Prostate gland (tissue), 2 donors: ENCODE data around the gene PKNOX2. TPM values are rescaled to one million over a fixed set of nuclear protein-coding genes. Genes with fewer than 3 reads are reported as not detected.
A peak's percentile ranks its signal among the peaks of the same experiment; 100 is the strongest.

Source experiments
- DNase-seq: peaks from one replicate; pipeline ENCODE4 v3.0.0-alpha.2; 2019; ENCODE audit warnings: low spot score
- H3K27ac ChIP-seq, 2 donors: fragments of 200-600 bp; sonication (generic); 2 replicates each; pipeline ENCODE4 v1.5.1; 2017 to 2019
- H3K27me3 ChIP-seq: fragments of 200-600 bp; sonication (generic); replicated peaks from 2 replicates; pipeline ENCODE4 v1.5.1; 2019; ENCODE audit not compliant: insufficient read depth
- H3K36me3 ChIP-seq, 2 donors: fragments of 200-600 bp; sonication (generic); 1 replicate in 1 of 2; 2 replicates in 1 of 2; pipeline versions ENCODE4 v1.5.1 to v1.8.1; 2017 to 2019
- H3K4me1 ChIP-seq: fragments of 200-600 bp; sonication (generic); replicated peaks from 2 replicates; pipeline ENCODE4 v1.5.1; 2019
- H3K4me3 ChIP-seq, 2 donors: fragments of 200-600 bp; sonication (generic); 2 replicates each; pipeline ENCODE4 v1.5.1; 2017 to 2019
- H3K9me3 ChIP-seq: fragments of 200-600 bp; sonication (generic); 2 replicates; pipeline ENCODE4 v1.5.1; 2017
- CTCF ChIP-seq, 4 experiments: fragments of 200-600 bp in 2 of 4; fragments of 450-650 bp in 2 of 4; sonication (generic) in 2 of 4; IDR thresholded peaks; 1 replicate in 3 of 4; 2 replicates in 1 of 4; pipeline ENCODE4 v1.5.1; 2016 to 2019; ENCODE audit warnings: antibody characterized with exemption in 4 of 4, mild to moderate bottlenecking in 2 of 4, moderate library complexity in 2 of 4
- POLR2A ChIP-seq: fragments of 450-650 bp; IDR thresholded peaks from one replicate; pipeline ENCODE4 v1.6.1; 2016; ENCODE audit warnings: antibody characterized with exemption, mild to moderate bottlenecking
- POLR2AphosphoS5 ChIP-seq: sonication (generic); formaldehyde crosslinking; IDR thresholded peaks from one replicate; pipeline ENCODE4 v1.6.1; 2017; ENCODE audit warnings: antibody characterized with exemption
- WGBS: methylation state at CpG from one replicate; pipeline ENCODE4 v1.1.5; 2018; 5-methylcytosine and 5-hydroxymethylcytosine counted together
- intact Hi-C: fragments of 100-400 bp; cut with DNase I; formaldehyde crosslinking; loops from one replicate; pipeline ENCODE4 v1.14.2; 2022
- total RNA-seq, 2 donors: library from RNA; depleted of rRNA; stranded (reverse); fragments of >200 nt; gene quantifications; one replicate each; pipeline ENCODE4 v1.1.0, GENCODE V29; 2016

The PKNOX2 gene
- total RNA-seq, 2 donors from 2014 or later: 12.3 to 14.7 TPM

- Histone ChIP-seq H3K36me3 (no peaks in the 10 kb centered on the region), H3K27ac (no peak overlapping the region), H3K4me3 (no peak overlapping the region), H3K9me3 (no peaks in the 10 kb centered on the region), H3K4me1 (peaks cover 3% of the 10 kb centered on the region), H3K27me3 (no peaks in the 10 kb centered on the region)
- TF ChIP-seq POLR2A (no peak), CTCF (IDR thresholded peaks at IDR 0.05) (no peak), POLR2AphosphoS5 (no peak)
- 89% methylated on average over 10 of the region's 10 CpGs for WGBS
- no peak for DNase-seq
- intact Hi-C loops: loop anchor here (10.0 kb wide), 1 partner anchor 120 kb away; the partner anchor contains the start of gene PKNOX2
These were observed 119.8 kb downstream of the PKNOX2 start for GRCh38 chr11:125284245-125284850.

- WGBS: 83% methylated on average over 7 of the region's 7 CpGs
These were observed 121.3 kb downstream of the PKNOX2 start for GRCh38 chr11:125285844-125286243.

DNA sequence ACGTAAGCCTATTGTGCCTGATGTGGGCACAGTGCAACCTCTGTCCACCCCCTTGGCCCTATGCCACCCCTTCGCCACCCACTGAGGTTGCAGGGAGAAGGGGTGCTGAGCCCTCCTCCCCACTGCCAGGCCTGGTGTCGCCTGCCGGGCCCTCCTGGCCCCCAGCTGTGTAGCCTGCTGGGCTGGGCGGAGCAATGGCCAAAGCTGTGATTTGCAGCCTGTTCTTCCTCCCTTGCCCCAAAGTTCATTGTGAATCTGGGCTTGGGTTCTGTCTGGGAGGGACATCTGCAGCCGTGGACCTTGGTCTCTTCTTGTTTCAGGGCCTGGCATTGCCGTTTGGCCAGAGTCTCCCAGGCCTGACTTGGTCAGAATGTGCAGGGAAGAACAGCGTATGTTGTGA is 121.9 kb downstream of the PKNOX2 start:
- WGBS: 73% methylated on average over 8 of the region's 8 CpGs
- no peaks in the 10 kb centered on the region for H3K36me3 ChIP-seq
- H3K4me1 ChIP-seq: peaks cover 3% of the 10 kb centered on the region
- no peaks in the 10 kb centered on the region for H3K9me3 ChIP-seq
- intact Hi-C loops: loop anchor here (10.0 kb wide), 1 partner anchor 122 kb away; the partner anchor contains the start of gene PKNOX2
- no peaks in the 10 kb centered on the region for H3K27me3 ChIP-seq
- TF ChIP-seq POLR2A (no peak), POLR2AphosphoS5 (no peak), CTCF (IDR thresholded peaks at IDR 0.05) (no peak)
- H3K4me3 ChIP-seq: no peak overlapping the region
- no peak overlapping the region for H3K27ac ChIP-seq
- no peak for DNase-seq

More at GRCh38 chr11:125285844-125286243, 121.3 kb downstream of the PKNOX2 start:
- no peaks in the 10 kb centered on the region for H3K27me3 ChIP-seq
- H3K9me3 ChIP-seq: no peaks in the 10 kb centered on the region
- no peaks in the 10 kb centered on the region for H3K36me3 ChIP-seq
- no peak overlapping the region for H3K27ac ChIP-seq
- intact Hi-C loops: loop anchor here (10.0 kb wide), 1 partner anchor 121 kb away; the partner anchor contains the start of gene PKNOX2
- no peak overlapping the region for H3K4me3 ChIP-seq
- DNase-seq: no peak
- peaks cover 3% of the 10 kb centered on the region for H3K4me1 ChIP-seq
- TF ChIP-seq POLR2A (no peak), CTCF (IDR thresholded peaks at IDR 0.05) (no peak), POLR2AphosphoS5 (no peak)

GRCh38 chr11:125287491-125288210 is 123.1 kb downstream of the PKNOX2 start:
- Histone ChIP-seq H3K9me3 (no peaks in the 10 kb centered on the region), H3K4me1 (no peaks in the 10 kb centered on the region), H3K27me3 (no peaks in the 10 kb centered on the region), H3K4me3 (no peak overlapping the region), H3K27ac (peak overlapping the region in 1 of 2 donors; percentile 1), H3K36me3 (no peaks in the 10 kb centered on the region)
- no peak for DNase-seq
- TF ChIP-seq CTCF (IDR thresholded peaks at IDR 0.05): no peak
- no peak for TF ChIP-seq POLR2A
- no peak for TF ChIP-seq POLR2AphosphoS5
- 55% methylated on average over 11 of the region's 11 CpGs for WGBS
- intact Hi-C loops: loop anchor here (10.0 kb wide), 1 partner anchor 123 kb away; the partner anchor contains the start of gene PKNOX2
